Measurements from ENCODE around the gene MCC. TPM values are rescaled to one million over a fixed set of nuclear protein-coding genes. Genes with fewer than 3 reads are reported as not detected.
A peak's percentile ranks its signal among the peaks of the same experiment; 100 is the strongest.

The MCC gene
- total and polyA plus RNA-seq, 2 of the 4 experiments (the other 2 are of a cell fraction): 5.0 to 20.6 TPM

GRCh38 chr5:113156271-113156877 lies 331.9 kb downstream of the MCC start:
- Histone ChIP-seq H3K14ac (replicated peaks; ENCODE audit: low read depth, low read length) (no peak overlapping the region), H3K79me1 (ENCODE audit: low read depth in 1 of 2, low read length in 2 of 2) (peaks cover 0 to 7% of the 10 kb centered on the region in 2 experiments; a peak in 2 of 4 replicates), H2BK15ac (ENCODE audit: low read depth, low read length) (no peak overlapping the region), H2BK5ac (ENCODE audit: low read depth, low read length, poor library complexity, severe bottlenecking) (no peak overlapping the region), H3K4ac (ENCODE audit: low read depth, low read length) (no peak overlapping the region), H2AFZ (replicated peaks; ENCODE audit: low read length, poor library complexity) (no peak overlapping the region), H3K56ac (ENCODE audit: extremely low read depth, insufficient read depth, low read length) (no peak overlapping the region), H3K4me2 (ENCODE audit: low read depth, low read length) (no peak overlapping the region), H3K4me3 (ENCODE audit: insufficient read depth, low read depth, low read length) (no peak overlapping the region), H3K9ac (ENCODE audit: low read depth, low read length) (no peak overlapping the region), H4K8ac (ENCODE audit: low read depth in 2 of 2, low read length in 2 of 2) (no peak overlapping the region), H3K9me1 (ENCODE audit: insufficient read depth, low read length) (peaks cover 7% of the 10 kb centered on the region; the same call in 1 of the 2 replicates), H3K36me3 (ENCODE audit: control insufficient read depth, insufficient read depth, low read length) (peaks cover 3% of the 10 kb centered on the region; the same call in 1 of the 2 replicates), H3K27me3 (ENCODE audit: control insufficient read depth, insufficient read depth, low read length) (no peaks in the 10 kb centered on the region), H4K91ac (ENCODE audit: insufficient read depth, low read depth, low read length) (no peak overlapping the region), H3K9me3 (ENCODE audit: control insufficient read depth, insufficient read depth, low read length) (no peaks in the 10 kb centered on the region), H4K5ac (ENCODE audit: low read depth, low read length) (no peak overlapping the region), H2AK9ac (replicated peaks; ENCODE audit: low read depth, low read length, poor library complexity) (no peak overlapping the region), H3K4me1 (ENCODE audit: control insufficient read depth, insufficient read depth, low read length) (peaks cover 9% of the 10 kb centered on the region), H3K23ac (ENCODE audit: low read depth, low read length) (no peak overlapping the region), H2BK20ac (ENCODE audit: low read depth, low read length) (no peak overlapping the region), H2AK5ac (ENCODE audit: low read depth, low read length) (peak overlapping the region; percentile 4; the same call in 1 of the 2 replicates), H4K20me1 (ENCODE audit: insufficient read depth, low read length) (no peaks in the 10 kb centered on the region; the same call in 1 of the 2 replicates), H3K27ac (ENCODE audit: insufficient read depth, low read length) (no peak overlapping the region), H2BK120ac (ENCODE audit: low read depth, low read length) (no peak overlapping the region), H3K18ac (ENCODE audit: low read depth, low read length) (no peak overlapping the region; the same call in 1 of the 2 replicates)
- ATAC-seq (ENCODE audit: low read depth): no peak
- POLR2A ChIA-PET (ENCODE audit: unreplicated experiment): interaction anchor here (0.6 kb wide), 1 partner anchor 131 kb away, joined by 6 read pairs; no protein-coding TSS in a partner anchor
- DNase-seq: no peak
- in situ Hi-C loops (cut with MboI; ENCODE audit: low sequenced_read_pairs): no loop called here
- 93% methylated on average over 2 of the region's 5 CpGs; no CpG with 5 or more reads in 1 of the 2 experiments for WGBS, 2 experiments (ENCODE audit: extremely low coverage in 2 of 2, insufficient read length in 1 of 2)
- intact Hi-C loops (cut with micrococcal nuclease): no loop called here
- TF ChIP-seq CHD1 (IDR thresholded peaks at IDR 0.05; ENCODE audit: low read depth, low read length): no peak
- no peak for TF ChIP-seq CEBPB (IDR thresholded peaks at IDR 0.05; ENCODE audit: low read depth, low read length)
- dilution Hi-C loops (cut with HindIII; ENCODE audit: low sequenced_read_pairs, unreplicated experiment): no loop called here
- no TSS peak for BruUV-seq (replicated peaks)
- CTCF ChIA-PET: no interaction called here
